K562 (cell line): ENCODE data around the gene CCDC144A.
"Not testable (repeated sequence)": the region's sequence is repeated elsewhere in the genome, so short reads cannot be mapped to it uniquely, and the experiment has no call there.

Source experiments
- BMI1 ChIP-seq: fragments of 150-350 bp; IDR thresholded peaks from 2 replicates; pipeline ENCODE4 v1.6.1; 2014; ENCODE audit warnings: low read length
- FIP1L1 ChIP-seq: fragments of 200-400 bp; formaldehyde crosslinking; IDR thresholded peaks from 2 replicates; pipeline ENCODE4 v1.6.1; 2018; ENCODE audit warnings: mild to moderate bottlenecking, low read depth, low read length; ENCODE audit not compliant: poor library complexity, severe bottlenecking
- GABPA ChIP-seq: fragments of 200-800 bp; sonication (Bioruptor generic); conservative IDR thresholded peaks from 2 replicates; pipeline ENCODE4 v1.6.1; 2016; ENCODE audit warnings: low read depth, missing genetic modification characterization, missing compliant biosample characterization
- ZKSCAN1 ChIP-seq: fragments of 150-350 bp; IDR thresholded peaks from 2 replicates; pipeline ENCODE4 v1.6.1; 2016; ENCODE audit warnings: low read depth, low read length
- ZNF324 ChIP-seq: fragments of 250-450 bp; sonication (Bioruptor Pico); IDR thresholded peaks from 2 replicates; pipeline ENCODE4 v1.4.0; 2020; ENCODE audit warnings: mild to moderate bottlenecking
- TF ChIP-seq, protein P1 (sequence below), 3 experiments: IDR thresholded peaks in 2 of 3; conservative IDR thresholded peaks in 1 of 3; 2 replicates each; pipeline ENCODE4 v1.5.1; 2011 to 2012; ENCODE audit warnings: low read length in 3 of 3, mild to moderate bottlenecking in 3 of 3, control low read depth in 2 of 3, improper control_type of control experiment in 1 of 3, inconsistent platforms in 1 of 3, low read depth in 1 of 3, mixed read lengths in 1 of 3, moderate library complexity in 1 of 3; ENCODE audit not compliant: insufficient read depth in 2 of 3

- not testable (repeated sequence) for TF ChIP-seq FIP1L1; BMI1; ZNF324 (CRISPR knock-in tag); ZKSCAN1; GABPA (tag)
- TF ChIP-seq, protein P1, sequence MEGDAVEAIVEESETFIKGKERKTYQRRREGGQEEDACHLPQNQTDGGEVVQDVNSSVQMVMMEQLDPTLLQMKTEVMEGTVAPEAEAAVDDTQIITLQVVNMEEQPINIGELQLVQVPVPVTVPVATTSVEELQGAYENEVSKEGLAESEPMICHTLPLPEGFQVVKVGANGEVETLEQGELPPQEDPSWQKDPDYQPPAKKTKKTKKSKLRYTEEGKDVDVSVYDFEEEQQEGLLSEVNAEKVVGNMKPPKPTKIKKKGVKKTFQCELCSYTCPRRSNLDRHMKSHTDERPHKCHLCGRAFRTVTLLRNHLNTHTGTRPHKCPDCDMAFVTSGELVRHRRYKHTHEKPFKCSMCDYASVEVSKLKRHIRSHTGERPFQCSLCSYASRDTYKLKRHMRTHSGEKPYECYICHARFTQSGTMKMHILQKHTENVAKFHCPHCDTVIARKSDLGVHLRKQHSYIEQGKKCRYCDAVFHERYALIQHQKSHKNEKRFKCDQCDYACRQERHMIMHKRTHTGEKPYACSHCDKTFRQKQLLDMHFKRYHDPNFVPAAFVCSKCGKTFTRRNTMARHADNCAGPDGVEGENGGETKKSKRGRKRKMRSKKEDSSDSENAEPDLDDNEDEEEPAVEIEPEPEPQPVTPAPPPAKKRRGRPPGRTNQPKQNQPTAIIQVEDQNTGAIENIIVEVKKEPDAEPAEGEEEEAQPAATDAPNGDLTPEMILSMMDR (IDR thresholded peaks at IDR 0.05 in 2 of 3, conservative IDR thresholded peaks at IDR 0.05 in 1 of 3; ENCODE audit: insufficient read depth in 2 of 3, low read depth in 1 of 3, low read length in 3 of 3): not testable (repeated sequence)
Observed at GRCh38 chr17:16787851-16788250, 97.8 kb downstream of the CCDC144A start.
